Measurements from ENCODE around the gene FOXN3. TPM values are rescaled to one million over a fixed set of nuclear protein-coding genes. Genes with fewer than 3 reads are reported as not detected.
"Not testable (repeated sequence)": the region's sequence is repeated elsewhere in the genome, so short reads cannot be mapped to it uniquely, and the experiment has no call there.

Gene FOXN3
- total RNA-seq, 2 donors from 2014 or later: 42.3 to 61.6 TPM

- DNase-seq (no peak), ATAC-seq (no peak)
- Histone ChIP-seq H3K27ac (no peak overlapping the region), H3K27me3 (no peaks in the 10 kb centered on the region), H3K36me3 (replicated peaks in 1 of 2; ENCODE audit: insufficient read depth in 1 of 2, low read depth in 2 of 2) (no peaks in the 10 kb centered on the region), H3K4me3 (no peak overlapping the region), H3K4me1 (no peaks in the 10 kb centered on the region), H3K9me3 (peaks cover 0 to 6% (median 0%) of the 10 kb centered on the region in 3 donors)
- intact Hi-C loops (cut with DNase I): no loop called here
- 86 to 91% methylated on average over 10 of the region's 10 CpGs for WGBS, 2 donors
- no peak for TF ChIP-seq POLR2A (IDR thresholded peaks at IDR 0.05)
- no peak for TF ChIP-seq CTCF (IDR thresholded peaks at IDR 0.05)
These were observed 293.8 kb downstream of the FOXN3 start for GRCh38 chr14:89123215-89123614.

GRCh38 chr14:89121968-89122620, 294.9 kb downstream of the FOXN3 start:
- peaks cover 0 to 6% (median 0%) of the 10 kb centered on the region in 3 donors for H3K9me3 ChIP-seq

GRCh38 chr14:89117012-89117411, 300.0 kb downstream of the FOXN3 start:
- H3K9me3 ChIP-seq: peaks cover 0 to 6% (median 0%) of the 10 kb centered on the region in 3 donors
- H3K4me1 ChIP-seq: no peaks in the 10 kb centered on the region
- no peaks in the 10 kb centered on the region for H3K27me3 ChIP-seq
- DNase-seq (no peak), ATAC-seq (no peak)
- no peaks in the 10 kb centered on the region for H3K36me3 ChIP-seq (replicated peaks in 1 of 2; ENCODE audit: insufficient read depth in 1 of 2, low read depth in 2 of 2)
- intact Hi-C loops (cut with DNase I): no loop called here
- 60 to 73% methylated on average over 5 of the region's 5 CpGs for WGBS, 2 donors
- H3K27ac ChIP-seq: no peak overlapping the region
- TF ChIP-seq POLR2A (IDR thresholded peaks at IDR 0.05) (no peak), CTCF (IDR thresholded peaks at IDR 0.05) (no peak)
- no peak overlapping the region for H3K4me3 ChIP-seq

More at GRCh38 chr14:89121968-89122620, 294.9 kb downstream of the FOXN3 start:
- H3K4me1 ChIP-seq: no peaks in the 10 kb centered on the region
- no peak for DNase-seq
- no peak for TF ChIP-seq POLR2A (IDR thresholded peaks at IDR 0.05)
- no peak for TF ChIP-seq CTCF (IDR thresholded peaks at IDR 0.05)
- H3K27me3 ChIP-seq: no peaks in the 10 kb centered on the region
- no peak overlapping the region for H3K4me3 ChIP-seq
- ATAC-seq: no peak
- 29 to 36% methylated on average over 4 of the region's 4 CpGs for WGBS, 2 donors
- intact Hi-C loops (cut with DNase I): no loop called here
- H3K36me3 ChIP-seq (replicated peaks in 1 of 2; ENCODE audit: insufficient read depth in 1 of 2, low read depth in 2 of 2): no peaks in the 10 kb centered on the region
- H3K27ac ChIP-seq: no peak overlapping the region

- Histone ChIP-seq H3K4me1 (no peaks in the 10 kb centered on the region), H3K4me3 (no peak overlapping the region), H3K9me3 (no peaks in the 10 kb centered on the region), H3K36me3 (replicated peaks in 1 of 2; ENCODE audit: insufficient read depth in 1 of 2, low read depth in 2 of 2) (no peaks in the 10 kb centered on the region), H3K27me3 (no peaks in the 10 kb centered on the region), H3K27ac (no peak overlapping the region)
- intact Hi-C loops (cut with DNase I): no loop called here
- DNase-seq: no peak
- ATAC-seq: no peak
- no peak for TF ChIP-seq POLR2A (IDR thresholded peaks at IDR 0.05)
- no peak for TF ChIP-seq CTCF (IDR thresholded peaks at IDR 0.05)
These were observed 302.9 kb downstream of the FOXN3 start for GRCh38 chr14:89114109-89114508.

- Histone ChIP-seq H3K4me3 (no peak overlapping the region), H3K4me1 (no peaks in the 10 kb centered on the region), H3K9me3 (no peaks in the 10 kb centered on the region), H3K27ac (no peak overlapping the region), H3K27me3 (no peaks in the 10 kb centered on the region), H3K36me3 (replicated peaks in 1 of 2; ENCODE audit: insufficient read depth in 1 of 2, low read depth in 2 of 2) (no peaks in the 10 kb centered on the region)
- no peak for ATAC-seq
- TF ChIP-seq CTCF (IDR thresholded peaks at IDR 0.05) (no peak), POLR2A (IDR thresholded peaks at IDR 0.05) (no peak)
- DNase-seq: no peak
- 88 to 91% methylated on average over 11 to 18 of the region's 18 CpGs for WGBS, 2 donors
- intact Hi-C loops (cut with DNase I): no loop called here
These were observed 304.3 kb downstream of the FOXN3 start for GRCh38 chr14:89112720-89113119.

DNA sequence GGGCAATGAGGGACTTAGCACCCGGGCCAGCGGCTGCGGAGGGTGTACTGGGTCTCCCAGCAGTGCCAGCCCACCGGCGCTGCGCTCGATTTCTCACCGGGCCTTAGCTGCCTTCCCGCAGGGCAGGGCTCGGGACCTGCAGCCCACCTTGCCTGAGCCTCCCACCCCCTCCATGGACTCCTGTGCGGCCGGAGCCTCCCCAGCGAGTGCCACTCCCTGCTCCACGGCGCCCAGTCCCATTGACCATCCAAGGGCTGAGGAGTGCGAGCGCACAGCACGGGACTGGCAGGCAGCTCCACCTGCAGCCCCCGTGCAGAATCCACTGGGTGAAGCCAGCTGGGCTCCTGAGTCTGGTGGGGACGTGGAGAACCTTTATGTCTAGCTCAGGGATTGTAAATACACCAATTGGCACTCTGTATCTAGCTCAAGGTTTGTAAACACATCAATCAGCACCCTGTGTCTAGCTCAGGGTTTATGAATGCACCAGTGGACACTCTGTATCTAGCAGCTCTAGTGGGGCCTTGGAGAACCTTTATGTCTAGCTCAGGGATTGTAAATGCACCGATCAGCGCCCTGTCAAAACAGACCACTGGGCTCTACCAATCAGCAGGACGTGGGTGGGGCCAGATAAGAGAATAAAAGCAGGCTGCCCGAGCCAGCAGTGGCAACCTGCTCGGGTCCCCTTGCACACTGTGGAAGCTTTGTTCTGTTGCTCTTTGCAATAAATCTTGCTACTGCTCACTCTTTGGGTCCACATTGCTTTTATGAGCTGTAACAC, 305.1 kb downstream of the FOXN3 start:
- ATAC-seq; intact Hi-C loops (cut with DNase I); H3K27me3 ChIP-seq; H3K4me3 ChIP-seq; H3K4me1 ChIP-seq; H3K9me3 ChIP-seq; H3K36me3 ChIP-seq (replicated peaks in 1 of 2; ENCODE audit: insufficient read depth in 1 of 2, low read depth in 2 of 2); H3K27ac ChIP-seq: not testable (repeated sequence)
- 18 to 74% methylated on average over 6 to 23 of the region's 25 CpGs for WGBS, 2 donors
- DNase-seq: peak in 1 of 4 donors; percentile 4

DNA sequence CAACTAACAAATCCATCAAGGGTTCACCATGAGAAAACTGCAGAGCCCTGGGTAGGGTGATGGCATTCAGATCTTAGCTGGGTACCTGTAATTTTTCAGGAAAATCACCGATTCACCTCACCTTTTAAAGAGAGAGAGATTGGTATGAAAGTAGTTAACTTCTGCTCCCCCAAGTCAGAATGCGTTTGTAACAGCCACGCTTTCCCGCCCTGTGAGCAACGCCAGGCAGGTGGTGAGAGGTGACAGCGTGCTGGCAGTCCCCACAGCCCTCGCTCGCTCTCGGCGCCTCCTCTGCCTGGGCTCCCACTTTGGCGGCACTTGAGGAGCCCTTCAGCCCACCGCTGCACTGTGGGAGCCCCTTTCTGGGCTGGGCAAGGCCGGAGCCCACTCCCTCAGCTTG, 305.8 kb downstream of the FOXN3 start:
- intact Hi-C loops (cut with DNase I); H3K4me3 ChIP-seq; H3K27me3 ChIP-seq; H3K27ac ChIP-seq; ATAC-seq; DNase-seq; H3K9me3 ChIP-seq; H3K4me1 ChIP-seq; H3K36me3 ChIP-seq (replicated peaks in 1 of 2; ENCODE audit: insufficient read depth in 1 of 2, low read depth in 2 of 2): not testable (repeated sequence)
- WGBS, 2 donors: 92 to 96% methylated on average over 10 to 13 of the region's 13 CpGs
